SH-SY5Y (cell line): Measurements from ENCODE around the gene MRPL20.

ENCODE experiments used
- GATA2 ChIP-seq: IDR thresholded peaks from 2 replicates; pipeline ENCODE4 v1.6.1; 2011; ENCODE audit warnings: mild to moderate bottlenecking, low read depth, low read length
- GATA3 ChIP-seq: IDR thresholded peaks from 2 replicates; pipeline ENCODE4 v1.6.1; 2011; ENCODE audit warnings: low read depth, mild to moderate bottlenecking, low read length, moderate library complexity

DNA sequence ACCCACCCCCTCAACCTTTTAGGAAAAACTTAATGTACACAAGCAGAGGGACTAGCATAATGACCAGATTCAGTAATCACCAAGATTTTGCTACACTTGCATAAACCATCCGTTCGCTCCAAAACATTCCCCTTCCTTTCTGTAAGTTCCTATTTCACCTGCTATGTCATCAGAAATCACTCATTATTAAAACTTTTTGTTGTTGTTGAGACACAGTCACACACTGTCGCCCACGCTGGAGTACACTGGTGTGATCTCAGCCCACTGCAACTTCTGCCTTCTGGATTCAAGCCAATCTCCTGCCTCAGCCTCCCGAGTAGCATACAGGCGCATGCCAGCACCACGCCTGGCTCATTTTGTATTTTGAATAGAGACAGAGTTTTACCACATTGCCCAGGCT lies 3.4 kb downstream of the MRPL20 start:
- TF ChIP-seq GATA3 = no peak
- no peak for TF ChIP-seq GATA2
